ENCODE results near the gene ATP1A4.
"Not testable (repeated sequence)": the region's sequence is repeated elsewhere in the genome, so short reads cannot be mapped to it uniquely, and the experiment has no call there.

ATP1A4 gene

GRCh38 chr1:160123726-160124125 lies 27.7 kb upstream of the ATP1A4 start:
- DNase-seq (ENCODE audit: low read depth): no peak

- DNase-seq (ENCODE audit: low read depth): peak; percentile 77
Observed at GRCh38 chr1:160124705-160125478, 26.5 kb upstream of the ATP1A4 start.

GRCh38 chr1:160125746-160126145 lies 25.7 kb upstream of the ATP1A4 start:
- DNase-seq (ENCODE audit: low read depth): no peak

- DNase-seq (ENCODE audit: low read depth): not testable (repeated sequence)
Observed at GRCh38 chr1:160126342-160126741, 25.1 kb upstream of the ATP1A4 start.

GRCh38 chr1:160127381-160127780 lies 24.0 kb upstream of the ATP1A4 start:
- DNase-seq (ENCODE audit: low read depth): no peak

GRCh38 chr1:160127865-160128523 lies 23.4 kb upstream of the ATP1A4 start:
- peak; percentile 34 for DNase-seq (ENCODE audit: low read depth)

- DNase-seq (ENCODE audit: low read depth): no peak
Observed at GRCh38 chr1:160128636-160129035, 22.8 kb upstream of the ATP1A4 start.

GRCh38 chr1:160129046-160129445 lies 22.4 kb upstream of the ATP1A4 start:
- no peak for DNase-seq (ENCODE audit: low read depth)

- no peak for DNase-seq (ENCODE audit: low read depth)
Observed at GRCh38 chr1:160129558-160129957, 21.8 kb upstream of the ATP1A4 start.

- DNase-seq (ENCODE audit: low read depth): no peak
Observed at GRCh38 chr1:160129966-160130365, 21.4 kb upstream of the ATP1A4 start.

- DNase-seq (ENCODE audit: low read depth): no peak
Observed at GRCh38 chr1:160130486-160130885, 20.9 kb upstream of the ATP1A4 start.

GRCh38 chr1:160130939-160131338 lies 20.5 kb upstream of the ATP1A4 start:
- DNase-seq (ENCODE audit: low read depth): no peak

GRCh38 chr1:160131803-160132565 lies 19.4 kb upstream of the ATP1A4 start:
- DNase-seq (ENCODE audit: low read depth): no peak

GRCh38 chr1:160133990-160134770 lies 17.2 kb upstream of the ATP1A4 start:
- no peak for DNase-seq (ENCODE audit: low read depth)

- DNase-seq (ENCODE audit: low read depth): no peak
Observed at GRCh38 chr1:160134791-160135572, 16.4 kb upstream of the ATP1A4 start.

- no peak for DNase-seq (ENCODE audit: low read depth)
Observed at GRCh38 chr1:160136121-160136925, 15.1 kb upstream of the ATP1A4 start.

GRCh38 chr1:160136926-160137200 lies 14.5 kb upstream of the ATP1A4 start:
- DNase-seq (ENCODE audit: low read depth): no peak

GRCh38 chr1:160137216-160137862 lies 14.1 kb upstream of the ATP1A4 start:
- DNase-seq (ENCODE audit: low read depth): no peak

GRCh38 chr1:160139840-160140239 lies 11.6 kb upstream of the ATP1A4 start:
- DNase-seq (ENCODE audit: low read depth): no peak

GRCh38 chr1:160143695-160144094 lies 7.7 kb upstream of the ATP1A4 start:
- DNase-seq (ENCODE audit: low read depth): no peak

Measured in GM04504 (cell line).